Measurements from ENCODE around the gene FBP1. TPM values are rescaled to one million over a fixed set of nuclear protein-coding genes. Genes with fewer than 3 reads are reported as not detected.

The FBP1 gene
- total and polyA plus RNA-seq, 2 donors (not counting 1 experiment from before 2014, with no cell fraction given), result not detected

DNA sequence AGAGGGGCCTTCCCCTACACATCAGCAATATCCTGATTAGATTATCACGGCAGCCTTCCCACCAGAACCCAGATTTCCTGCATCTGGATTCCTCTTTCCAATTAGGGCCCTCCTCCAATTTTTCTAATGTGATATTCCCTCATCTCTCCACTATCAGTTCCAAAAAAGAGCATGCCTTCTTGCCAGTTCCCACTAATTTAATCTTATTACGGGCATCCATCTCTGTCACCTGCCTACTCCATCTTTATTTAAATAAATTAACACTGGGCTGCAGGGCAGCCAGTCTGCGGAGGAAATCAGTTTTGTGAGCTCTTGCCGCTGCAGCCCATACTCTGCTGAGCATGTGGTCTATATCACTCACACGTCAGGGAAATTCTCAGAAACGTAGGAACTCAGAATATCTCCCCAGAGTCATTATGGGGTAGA lies 29.1 kb downstream of the FBP1 start:
- Histone ChIP-seq H3K9me3 (ENCODE audit: control insufficient read depth, insufficient read depth, low read depth, low read length) (no peaks in the 10 kb centered on the region), H3K4me3 (replicated peaks in 1 of 4; ENCODE audit: control extremely low read depth in 1 of 4, insufficient read depth in 1 of 4, low read depth in 3 of 4, low read length in 4 of 4) (no peak overlapping the region), H3K27me3 (ENCODE audit: control insufficient read depth, insufficient read depth, low read length) (peaks cover 14% of the 10 kb centered on the region), H2AFZ (ENCODE audit: low read length) (no peak overlapping the region), H3K4me1 (ENCODE audit: control insufficient read depth, extremely low read depth, insufficient read depth, low read length) (no peaks in the 10 kb centered on the region), H3K9ac (ENCODE audit: insufficient read depth, low read length) (no peak overlapping the region), H3K79me2 (ENCODE audit: control insufficient read depth, insufficient read depth, low read length) (no peaks in the 10 kb centered on the region), H3K4me2 (ENCODE audit: extremely low read depth, insufficient read depth, low read length) (no peak overlapping the region), H4K20me1 (ENCODE audit: control insufficient read depth, extremely low read depth, insufficient read depth, low read length) (no peaks in the 10 kb centered on the region), H3K36me3 (ENCODE audit: control insufficient read depth, insufficient read depth, low read length) (no peaks in the 10 kb centered on the region), H3K27ac (ENCODE audit: insufficient read depth, low read length) (no peak overlapping the region)
- DNase-seq (ENCODE audit: low read depth in 2 of 2), result peak in 1 of 2 donors; percentile 65
- no peak for TF ChIP-seq EZH2 (IDR thresholded peaks at IDR 0.05; ENCODE audit: low read length, missing control alignments)
- TF ChIP-seq, protein P1, sequence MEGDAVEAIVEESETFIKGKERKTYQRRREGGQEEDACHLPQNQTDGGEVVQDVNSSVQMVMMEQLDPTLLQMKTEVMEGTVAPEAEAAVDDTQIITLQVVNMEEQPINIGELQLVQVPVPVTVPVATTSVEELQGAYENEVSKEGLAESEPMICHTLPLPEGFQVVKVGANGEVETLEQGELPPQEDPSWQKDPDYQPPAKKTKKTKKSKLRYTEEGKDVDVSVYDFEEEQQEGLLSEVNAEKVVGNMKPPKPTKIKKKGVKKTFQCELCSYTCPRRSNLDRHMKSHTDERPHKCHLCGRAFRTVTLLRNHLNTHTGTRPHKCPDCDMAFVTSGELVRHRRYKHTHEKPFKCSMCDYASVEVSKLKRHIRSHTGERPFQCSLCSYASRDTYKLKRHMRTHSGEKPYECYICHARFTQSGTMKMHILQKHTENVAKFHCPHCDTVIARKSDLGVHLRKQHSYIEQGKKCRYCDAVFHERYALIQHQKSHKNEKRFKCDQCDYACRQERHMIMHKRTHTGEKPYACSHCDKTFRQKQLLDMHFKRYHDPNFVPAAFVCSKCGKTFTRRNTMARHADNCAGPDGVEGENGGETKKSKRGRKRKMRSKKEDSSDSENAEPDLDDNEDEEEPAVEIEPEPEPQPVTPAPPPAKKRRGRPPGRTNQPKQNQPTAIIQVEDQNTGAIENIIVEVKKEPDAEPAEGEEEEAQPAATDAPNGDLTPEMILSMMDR (conservative IDR thresholded peaks at IDR 0.05 in 1 of 2, IDR thresholded peaks at IDR 0.05 in 1 of 2; ENCODE audit: low read depth in 1 of 2, low read length in 2 of 2), result no peak

DNA sequence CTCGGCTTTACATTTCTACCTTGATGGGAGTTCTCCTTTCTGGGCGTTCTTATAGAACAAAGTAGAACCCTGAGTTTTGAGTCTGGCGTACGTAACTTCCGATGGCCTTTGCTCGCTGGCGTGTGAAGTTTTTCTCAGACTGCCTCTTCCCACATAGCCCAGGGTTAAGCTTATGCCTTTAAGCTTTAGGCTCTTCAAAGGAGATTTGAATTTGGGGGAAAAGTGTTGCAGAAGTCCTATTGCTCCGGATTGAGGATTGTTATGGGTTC lies 32.0 kb downstream of the FBP1 start:
- H3K9me3 ChIP-seq (ENCODE audit: control insufficient read depth, insufficient read depth, low read depth, low read length), result no peaks in the 10 kb centered on the region
- H3K4me1 ChIP-seq (ENCODE audit: control insufficient read depth, extremely low read depth, insufficient read depth, low read length), result no peaks in the 10 kb centered on the region
- no peaks in the 10 kb centered on the region for H3K36me3 ChIP-seq (ENCODE audit: control insufficient read depth, insufficient read depth, low read length)
- peaks cover 17% of the 10 kb centered on the region for H3K27me3 ChIP-seq (ENCODE audit: control insufficient read depth, insufficient read depth, low read length)
- TF ChIP-seq EZH2 (IDR thresholded peaks at IDR 0.05; ENCODE audit: low read length, missing control alignments), result no peak
- TF ChIP-seq, protein P1 (conservative IDR thresholded peaks at IDR 0.05 in 1 of 2, IDR thresholded peaks at IDR 0.05 in 1 of 2; ENCODE audit: low read depth in 1 of 2, low read length in 2 of 2), result no peak
- H3K9ac ChIP-seq (ENCODE audit: insufficient read depth, low read length), result no peak overlapping the region
- no peak overlapping the region for H3K4me3 ChIP-seq (replicated peaks in 1 of 4; ENCODE audit: control extremely low read depth in 1 of 4, insufficient read depth in 1 of 4, low read depth in 3 of 4, low read length in 4 of 4)
- H3K79me2 ChIP-seq (ENCODE audit: control insufficient read depth, insufficient read depth, low read length), result no peaks in the 10 kb centered on the region
- no peak for DNase-seq (ENCODE audit: low read depth in 2 of 2)
- H4K20me1 ChIP-seq (ENCODE audit: control insufficient read depth, extremely low read depth, insufficient read depth, low read length), result no peaks in the 10 kb centered on the region
- no peak overlapping the region for H3K27ac ChIP-seq (ENCODE audit: insufficient read depth, low read length)
- no peak overlapping the region for H2AFZ ChIP-seq (ENCODE audit: low read length)
- H3K4me2 ChIP-seq (ENCODE audit: extremely low read depth, insufficient read depth, low read length), result no peak overlapping the region

DNA sequence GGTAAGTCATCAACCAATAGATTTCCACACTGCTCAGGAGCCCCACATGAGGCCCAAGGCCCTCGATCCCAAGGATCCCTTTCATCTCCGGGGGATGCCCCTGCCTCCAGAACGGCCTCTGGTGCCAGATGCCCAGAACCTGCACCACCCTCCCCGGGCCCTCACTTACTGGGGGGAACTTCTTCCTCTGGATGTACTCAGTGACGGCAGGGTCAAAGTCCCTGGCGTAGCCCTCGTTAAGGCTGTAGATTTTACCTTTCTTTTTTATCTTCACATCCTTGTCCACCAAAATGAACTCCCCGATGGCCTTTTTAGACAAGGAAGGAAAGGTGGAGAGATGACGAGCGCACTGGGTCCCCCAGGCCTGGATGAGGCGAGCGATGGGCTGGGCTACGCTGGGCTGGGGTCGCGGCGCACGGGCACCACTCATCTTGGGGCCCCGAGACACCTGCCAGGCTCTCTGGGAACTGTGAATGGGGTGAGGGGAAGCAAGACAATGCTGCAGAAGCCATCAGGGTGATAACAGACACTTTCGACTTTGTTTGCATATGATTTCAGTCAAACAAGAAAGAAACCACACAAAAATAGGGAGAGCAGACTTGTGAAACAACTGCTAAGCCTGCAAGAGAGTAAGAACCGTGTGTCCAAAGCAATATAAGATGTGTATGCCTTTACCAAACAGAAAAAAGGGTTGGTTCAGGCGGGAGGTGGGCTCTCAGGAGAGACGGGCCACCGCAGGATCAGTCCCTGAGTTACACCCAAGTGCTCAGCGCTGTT lies 32.5 kb downstream of the FBP1 start:
- Histone ChIP-seq H2AFZ (ENCODE audit: low read length) (no peak overlapping the region), H4K20me1 (ENCODE audit: control insufficient read depth, extremely low read depth, insufficient read depth, low read length) (no peaks in the 10 kb centered on the region), H3K9me3 (ENCODE audit: control insufficient read depth, insufficient read depth, low read depth, low read length) (no peaks in the 10 kb centered on the region), H3K4me1 (ENCODE audit: control insufficient read depth, extremely low read depth, insufficient read depth, low read length) (no peaks in the 10 kb centered on the region), H3K36me3 (ENCODE audit: control insufficient read depth, insufficient read depth, low read length) (no peaks in the 10 kb centered on the region), H3K4me2 (ENCODE audit: extremely low read depth, insufficient read depth, low read length) (no peak overlapping the region), H3K79me2 (ENCODE audit: control insufficient read depth, insufficient read depth, low read length) (no peaks in the 10 kb centered on the region), H3K27me3 (ENCODE audit: control insufficient read depth, insufficient read depth, low read length) (peaks cover 17% of the 10 kb centered on the region), H3K9ac (ENCODE audit: insufficient read depth, low read length) (no peak overlapping the region), H3K27ac (ENCODE audit: insufficient read depth, low read length) (no peak overlapping the region), H3K4me3 (replicated peaks in 1 of 4; ENCODE audit: control extremely low read depth in 1 of 4, insufficient read depth in 1 of 4, low read depth in 3 of 4, low read length in 4 of 4) (no peak overlapping the region)
- no peak for DNase-seq (ENCODE audit: low read depth in 2 of 2)
- TF ChIP-seq, protein P1 (conservative IDR thresholded peaks at IDR 0.05 in 1 of 2, IDR thresholded peaks at IDR 0.05 in 1 of 2; ENCODE audit: low read depth in 1 of 2, low read length in 2 of 2), result no peak
- no peak for TF ChIP-seq EZH2 (IDR thresholded peaks at IDR 0.05; ENCODE audit: low read length, missing control alignments)
